IPS DF 6.9 (cell line): ENCODE results near the gene CDC20B.
"Not testable (repeated sequence)": the region's sequence is repeated elsewhere in the genome, so short reads cannot be mapped to it uniquely, and the experiment has no call there.

Experiments
- DNase-seq: peaks from one replicate; pipeline ENCODE4 v3.0.0-alpha.2; 2013; ENCODE audit warnings: low read depth, low spot score
- H3K27ac ChIP-seq: one replicate; pipeline ENCODE4 v1.5.1; 2013; ENCODE audit warnings: low read length, control low read depth
- H3K27me3 ChIP-seq: 2 replicates; pipeline ENCODE4 v1.6.1; 2013; ENCODE audit warnings: mild to moderate bottlenecking, low read length; ENCODE audit not compliant: control insufficient read depth, insufficient read depth
- H3K36me3 ChIP-seq: 2 replicates; pipeline ENCODE4 v1.6.1; 2013; ENCODE audit warnings: low read length; ENCODE audit not compliant: control insufficient read depth, insufficient read depth
- H3K4me1 ChIP-seq: 2 replicates; pipeline ENCODE4 v1.6.1; 2013; ENCODE audit warnings: low read length; ENCODE audit not compliant: control insufficient read depth, insufficient read depth
- H3K4me3 ChIP-seq: 2 replicates; pipeline ENCODE4 v1.5.1; 2013; ENCODE audit warnings: mild to moderate bottlenecking, low read length
- H3K9me3 ChIP-seq: 2 replicates; pipeline ENCODE4 v1.6.1; 2013; ENCODE audit warnings: low read length, inconsistent platforms; ENCODE audit not compliant: control insufficient read depth, insufficient read depth
- WGBS: extraction: QIAGEN DNeasy Blood & Tissue Kit; methylation state at CpG from one replicate; pipeline ENCODE4 v1.1.7; 2013; ENCODE audit warnings: mixed read lengths, missing lambda C conversion rate; ENCODE audit not compliant: insufficient read length, insufficient coverage; 5-methylcytosine and 5-hydroxymethylcytosine counted together

The CDC20B gene

GRCh38 chr5:55140908-55141665 lies 31.9 kb downstream of the CDC20B start:
- WGBS, result no CpG with 5 or more reads among the region's 9 CpGs
- DNase-seq, result no peak
- no peaks in the 10 kb centered on the region for H3K27me3 ChIP-seq
- H3K4me3 ChIP-seq, result no peak overlapping the region
- no peaks in the 10 kb centered on the region for H3K9me3 ChIP-seq
- no peaks in the 10 kb centered on the region for H3K36me3 ChIP-seq
- no peak overlapping the region for H3K27ac ChIP-seq
- H3K4me1 ChIP-seq, result no peaks in the 10 kb centered on the region

GRCh38 chr5:55136521-55136920 lies 36.5 kb downstream of the CDC20B start:
- Histone ChIP-seq H3K36me3 (no peaks in the 10 kb centered on the region), H3K9me3 (no peaks in the 10 kb centered on the region), H3K4me1 (no peaks in the 10 kb centered on the region), H3K27ac (no peak overlapping the region), H3K4me3 (no peak overlapping the region), H3K27me3 (no peaks in the 10 kb centered on the region)
- DNase-seq, result no peak
- no CpG with 5 or more reads among the region's 3 CpGs for WGBS

- H3K27me3 ChIP-seq, result no peaks in the 10 kb centered on the region
- H3K9me3 ChIP-seq, result no peaks in the 10 kb centered on the region
- no CpG with 5 or more reads among the region's 5 CpGs for WGBS
- H3K4me1 ChIP-seq, result no peaks in the 10 kb centered on the region
- H3K4me3 ChIP-seq, result no peak overlapping the region
- no peaks in the 10 kb centered on the region for H3K36me3 ChIP-seq
- no peak for DNase-seq
- no peak overlapping the region for H3K27ac ChIP-seq
Measured at GRCh38 chr5:55134053-55134722, 38.8 kb downstream of the CDC20B start.

- no peaks in the 10 kb centered on the region for H3K36me3 ChIP-seq
- H3K27ac ChIP-seq, result no peak overlapping the region
- H3K9me3 ChIP-seq, result no peaks in the 10 kb centered on the region
- no peak overlapping the region for H3K4me3 ChIP-seq
- no CpG with 5 or more reads among the region's 3 CpGs for WGBS
- H3K4me1 ChIP-seq, result no peaks in the 10 kb centered on the region
- DNase-seq, result no peak
- no peaks in the 10 kb centered on the region for H3K27me3 ChIP-seq
Measured at GRCh38 chr5:55123365-55123764, 49.6 kb downstream of the CDC20B start.

GRCh38 chr5:55114061-55114460 lies 58.9 kb downstream of the CDC20B start:
- Histone ChIP-seq H3K9me3 (no peaks in the 10 kb centered on the region), H3K27ac (no peak overlapping the region), H3K27me3 (no peaks in the 10 kb centered on the region), H3K36me3 (no peaks in the 10 kb centered on the region), H3K4me3 (no peak overlapping the region), H3K4me1 (no peaks in the 10 kb centered on the region)
- DNase-seq, result no peak
- no CpG with 5 or more reads among the region's 3 CpGs for WGBS

- Histone ChIP-seq H3K9me3 (no peaks in the 10 kb centered on the region), H3K36me3 (no peaks in the 10 kb centered on the region), H3K27me3 (no peaks in the 10 kb centered on the region), H3K27ac (no peak overlapping the region), H3K4me1 (no peaks in the 10 kb centered on the region), H3K4me3 (no peak overlapping the region)
- no peak for DNase-seq
Measured at GRCh38 chr5:55113327-55113726, 59.6 kb downstream of the CDC20B start.

- Histone ChIP-seq H3K4me1 (no peaks in the 10 kb centered on the region), H3K36me3 (no peaks in the 10 kb centered on the region), H3K4me3 (no peak overlapping the region), H3K9me3 (no peaks in the 10 kb centered on the region), H3K27me3 (no peaks in the 10 kb centered on the region), H3K27ac (no peak overlapping the region)
- WGBS, result no CpG with 5 or more reads among the region's 2 CpGs
- DNase-seq, result no peak
Measured at GRCh38 chr5:55110217-55110616, 62.8 kb downstream of the CDC20B start.

- no peak overlapping the region for H3K4me3 ChIP-seq
- no peak for DNase-seq
Measured at GRCh38 chr5:55108661-55109060, 64.3 kb downstream of the CDC20B start.

GRCh38 chr5:55105976-55106375 lies 67.0 kb downstream of the CDC20B start:
- not testable (repeated sequence) for H3K27me3 ChIP-seq

More at GRCh38 chr5:55108661-55109060, 64.3 kb downstream of the CDC20B start:
- Histone ChIP-seq H3K9me3 (no peaks in the 10 kb centered on the region), H3K4me1 (no peaks in the 10 kb centered on the region), H3K27me3 (no peaks in the 10 kb centered on the region), H3K36me3 (no peaks in the 10 kb centered on the region), H3K27ac (no peak overlapping the region)
- WGBS, result no CpG with 5 or more reads among the region's 3 CpGs

GRCh38 chr5:55104946-55105701 lies 67.9 kb downstream of the CDC20B start:
- Histone ChIP-seq H3K27ac (no peak overlapping the region), H3K9me3 (no peaks in the 10 kb centered on the region), H3K36me3 (no peaks in the 10 kb centered on the region), H3K4me3 (no peak overlapping the region), H3K4me1 (no peaks in the 10 kb centered on the region), H3K27me3 (no peaks in the 10 kb centered on the region)
- WGBS, result no CpG with 5 or more reads among the region's 5 CpGs
- no peak for DNase-seq

More at GRCh38 chr5:55105976-55106375, 67.0 kb downstream of the CDC20B start:
- H3K27ac ChIP-seq, H3K36me3 ChIP-seq, DNase-seq, H3K4me1 ChIP-seq, H3K9me3 ChIP-seq, H3K4me3 ChIP-seq: not testable (repeated sequence)
